GM06990 (cell line): ENCODE results near the gene RAI2.

Experiments used
- DNase-seq: peaks from one replicate; pipeline ENCODE4 v3.0.0-alpha.2; 2011; ENCODE audit not compliant: insufficient read length; ENCODE audit errors: extremely low read depth
- H3K27me3 ChIP-seq: replicated peaks from 2 replicates; pipeline ENCODE4 v1.6.0; 2011; ENCODE audit warnings: low read length; ENCODE audit not compliant: control insufficient read depth, insufficient read depth
- H3K36me3 ChIP-seq: 2 replicates; pipeline ENCODE4 v1.5.1; 2011; ENCODE audit warnings: low read length; ENCODE audit not compliant: control insufficient read depth, insufficient read depth
- H3K4me3 ChIP-seq: replicated peaks from 2 replicates; pipeline ENCODE4 v1.5.1; 2011; ENCODE audit warnings: low read depth, mild to moderate bottlenecking, control low read depth, low read length
- CTCF ChIP-seq: IDR thresholded peaks from 2 replicates; pipeline ENCODE4 v1.5.1; 2011; ENCODE audit warnings: low read length, control low read depth, mild to moderate bottlenecking, inconsistent platforms; ENCODE audit not compliant: insufficient read depth, poor library complexity, severe bottlenecking

RAI2 gene

GRCh38 chrX:17869580-17869979 lies 8.5 kb upstream of the RAI2 start:
- no peak for TF ChIP-seq CTCF
- H3K27me3 ChIP-seq: no peaks in the 10 kb centered on the region
- no peak for DNase-seq
- no peak overlapping the region for H3K4me3 ChIP-seq
- H3K36me3 ChIP-seq: no peaks in the 10 kb centered on the region

- H3K4me3 ChIP-seq: no peak overlapping the region
- no peak for DNase-seq
- no peak for TF ChIP-seq CTCF
- no peaks in the 10 kb centered on the region for H3K36me3 ChIP-seq
- H3K27me3 ChIP-seq: no peaks in the 10 kb centered on the region
These were observed 452 bp upstream of the RAI2 start for GRCh38 chrX:17861489-17862011.

DNA sequence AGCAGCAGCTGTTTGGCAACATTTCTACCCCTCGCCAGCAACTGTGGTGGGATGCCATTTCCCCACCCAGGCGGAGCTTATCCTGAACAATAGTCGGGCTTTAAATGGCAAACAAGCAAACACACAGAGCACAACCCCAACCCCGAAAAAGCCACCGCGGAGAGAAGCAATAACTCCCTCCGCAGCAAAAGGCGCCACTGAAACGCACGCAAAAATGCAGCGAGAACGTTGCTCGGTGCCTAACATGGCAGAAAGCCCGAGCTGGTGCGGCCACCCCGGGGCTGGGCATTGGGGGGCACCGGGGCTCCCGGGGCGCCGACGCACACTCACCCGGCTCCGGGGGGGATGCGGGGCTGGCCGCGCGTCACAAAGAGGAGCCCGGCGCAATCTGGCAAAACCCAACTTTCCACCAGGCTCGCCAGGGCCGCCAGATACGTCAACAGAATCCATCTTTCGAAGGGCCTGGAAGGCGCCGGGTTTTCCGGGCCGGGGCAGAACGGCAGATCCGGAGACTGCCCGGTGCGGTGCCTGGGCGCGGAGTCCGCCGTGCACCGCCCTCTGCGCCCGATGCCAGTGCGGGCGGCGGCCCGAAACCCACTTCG lies 818 bp downstream of the RAI2 start:
- Histone ChIP-seq H3K27me3 (no peaks in the 10 kb centered on the region), H3K4me3 (no peak overlapping the region)
- no peak for TF ChIP-seq CTCF

DNA sequence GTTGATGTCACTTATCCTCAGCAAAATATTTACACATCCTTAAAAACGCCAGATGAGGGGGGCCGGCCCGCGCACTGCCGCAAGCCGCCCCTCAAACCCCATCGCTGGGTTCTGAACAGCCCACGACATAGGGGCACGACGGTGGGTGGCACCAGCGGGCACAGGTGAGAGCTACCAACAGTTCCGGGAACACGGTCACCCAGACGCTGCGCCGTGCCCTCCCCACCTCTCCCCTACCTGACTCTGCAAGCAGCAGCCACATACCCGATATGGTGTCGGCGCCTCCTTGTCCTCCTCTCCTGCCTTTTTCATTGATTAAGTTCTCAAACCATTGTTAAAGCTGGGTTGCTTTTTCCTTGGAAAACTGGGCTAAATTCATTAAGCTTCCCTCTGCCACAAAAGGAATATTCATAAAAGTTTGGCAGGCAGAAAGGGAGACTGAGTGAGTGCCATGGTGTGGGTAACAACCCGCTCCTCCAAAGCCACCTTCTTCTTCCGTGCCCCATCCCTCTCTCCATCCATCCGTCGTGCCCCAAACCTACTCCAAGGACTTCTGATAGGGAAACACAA lies 1.4 kb downstream of the RAI2 start:
- no peak overlapping the region for H3K4me3 ChIP-seq
- DNase-seq: no peak

More for the DNA sequence above, 818 bp downstream of the RAI2 start:
- DNase-seq: no peak
- no peaks in the 10 kb centered on the region for H3K36me3 ChIP-seq

DNA sequence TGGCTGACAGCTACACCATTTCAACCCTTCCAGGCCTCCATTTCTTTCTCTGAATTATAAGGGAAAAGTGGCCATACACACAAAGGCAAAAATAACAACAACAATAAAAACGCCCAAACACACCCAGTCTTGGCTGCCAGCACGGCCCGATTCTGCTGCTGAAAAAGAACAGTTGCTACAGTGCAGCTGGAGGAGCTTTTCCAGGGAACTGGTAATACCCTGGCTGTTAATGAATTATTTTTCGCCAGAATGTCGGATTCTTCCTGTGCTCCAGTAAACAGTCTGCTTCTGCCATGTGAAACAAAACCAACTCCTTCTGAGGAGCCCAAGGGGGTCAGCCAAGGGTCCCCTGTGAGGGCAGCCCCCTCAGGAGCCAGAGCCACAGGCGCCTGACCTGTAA lies 6.6 kb downstream of the RAI2 start:
- DNase-seq: no peak
- no peak overlapping the region for H3K4me3 ChIP-seq
- no peaks in the 10 kb centered on the region for H3K36me3 ChIP-seq
- H3K27me3 ChIP-seq: no peaks in the 10 kb centered on the region
- no peak for TF ChIP-seq CTCF

More for the DNA sequence above, 1.4 kb downstream of the RAI2 start:
- no peaks in the 10 kb centered on the region for H3K27me3 ChIP-seq
- TF ChIP-seq CTCF: no peak
- H3K36me3 ChIP-seq: no peaks in the 10 kb centered on the region
